ENCODE data around the gene PLCZ1.
"Not testable (repeated sequence)": the region's sequence is repeated elsewhere in the genome, so short reads cannot be mapped to it uniquely, and the experiment has no call there.

The PLCZ1 gene

GRCh38 chr12:18703321-18703720, 34.5 kb downstream of the PLCZ1 start:
- DNase-seq (ENCODE audit: low spot score), result no peak

- no peak for DNase-seq (ENCODE audit: low spot score)
These were observed 37.5 kb downstream of the PLCZ1 start for GRCh38 chr12:18700271-18700670.

GRCh38 chr12:18696971-18697602, 40.7 kb downstream of the PLCZ1 start:
- DNase-seq (ENCODE audit: low spot score), result no peak

GRCh38 chr12:18693986-18694385, 43.8 kb downstream of the PLCZ1 start:
- not testable (repeated sequence) for DNase-seq (ENCODE audit: low spot score)

GRCh38 chr12:18690653-18691052, 47.2 kb downstream of the PLCZ1 start:
- DNase-seq (ENCODE audit: low spot score), result no peak

GRCh38 chr12:18689771-18690170, 48.0 kb downstream of the PLCZ1 start:
- DNase-seq (ENCODE audit: low spot score), result no peak

- no peak for DNase-seq (ENCODE audit: low spot score)
These were observed 53.4 kb downstream of the PLCZ1 start for GRCh38 chr12:18684430-18684829.

GRCh38 chr12:18683327-18684013, 54.3 kb downstream of the PLCZ1 start:
- DNase-seq (ENCODE audit: low spot score), result no peak

- DNase-seq (ENCODE audit: low spot score), result no peak
These were observed 56.0 kb downstream of the PLCZ1 start for GRCh38 chr12:18681818-18682217.

GRCh38 chr12:18676996-18677588, 60.7 kb downstream of the PLCZ1 start:
- no peak for DNase-seq (ENCODE audit: low spot score)

GRCh38 chr12:18676141-18676540, 61.7 kb downstream of the PLCZ1 start:
- no peak for DNase-seq (ENCODE audit: low spot score)

GRCh38 chr12:18658829-18659228, 79.0 kb downstream of the PLCZ1 start:
- DNase-seq (ENCODE audit: low spot score), result no peak

GRCh38 chr12:18658179-18658578, 79.6 kb downstream of the PLCZ1 start:
- no peak for DNase-seq (ENCODE audit: low spot score)

- no peak for DNase-seq (ENCODE audit: low spot score)
These were observed 82.5 kb downstream of the PLCZ1 start for GRCh38 chr12:18655351-18655750.

- DNase-seq (ENCODE audit: low spot score), result no peak
These were observed 84.3 kb downstream of the PLCZ1 start for GRCh38 chr12:18653465-18653864.

GRCh38 chr12:18652596-18652995, 85.2 kb downstream of the PLCZ1 start:
- DNase-seq (ENCODE audit: low spot score), result no peak

- no peak for DNase-seq (ENCODE audit: low spot score)
These were observed 86.3 kb downstream of the PLCZ1 start for GRCh38 chr12:18651525-18651924.

- DNase-seq (ENCODE audit: low spot score), result no peak
These were observed 91.4 kb downstream of the PLCZ1 start for GRCh38 chr12:18646286-18646890.

- no peak for DNase-seq (ENCODE audit: low spot score)
These were observed 93.2 kb downstream of the PLCZ1 start for GRCh38 chr12:18644564-18644963.

- no peak for DNase-seq (ENCODE audit: low spot score)
These were observed 94.1 kb downstream of the PLCZ1 start for GRCh38 chr12:18643681-18644080.

- DNase-seq (ENCODE audit: low spot score), result no peak
These were observed 97.4 kb downstream of the PLCZ1 start for GRCh38 chr12:18640321-18640955.

- DNase-seq (ENCODE audit: low spot score), result no peak
These were observed 103.4 kb downstream of the PLCZ1 start for GRCh38 chr12:18634382-18634781.

All from globus pallidus (tissue), 1 donor.